WTC11 (cell line): ENCODE results near the gene PIGR. TPM values are rescaled to one million over a fixed set of nuclear protein-coding genes. Genes with fewer than 3 reads are reported as not detected.

Experiments used
- ATAC-seq: fragments of 200-7000 bp; cut with Tn5 transposase; 2 replicates; pipeline ENCODE4 v1.10.0; 2021; ENCODE audit warnings: mild to moderate bottlenecking, moderate library complexity
- CTCF ChIA-PET: fragments of 300-600 bp; sonication (Branson Sonifier 250); formaldehyde crosslinking; loops from one replicate; lab custom pipeline; 2021; ENCODE audit warnings: antibody characterized with exemption; lab: Charles Lee
- POLR2A ChIA-PET: fragments of 350-600 bp; sonication (Branson Sonifier 250); formaldehyde crosslinking; loops from one replicate; lab custom pipeline; 2021; ENCODE audit warnings: antibody characterized with exemption; lab: Charles Lee
- DNase-seq: peaks from one replicate; pipeline ENCODE4 v3.0.0; 2021; ENCODE audit warnings: low spot score
- H3K27ac Mint-ChIP-seq: 2 replicates; pipeline ENCODE4 v1.8.0; 2021; ENCODE audit warnings: mixed read lengths
- H3K27me3 Mint-ChIP-seq: 2 replicates; pipeline ENCODE4 v1.8.0; 2021; ENCODE audit warnings: low read depth, mild to moderate bottlenecking, moderate library complexity, mixed read lengths
- H3K36me3 Mint-ChIP-seq: 2 replicates; pipeline ENCODE4 v1.8.0; 2021; ENCODE audit warnings: mixed read lengths
- H3K4me1 Mint-ChIP-seq: 2 replicates; pipeline ENCODE4 v1.8.0; 2022; ENCODE audit warnings: mixed read lengths
- H3K4me3 Mint-ChIP-seq: 2 replicates; pipeline ENCODE4 v1.8.0; 2021; ENCODE audit warnings: mild to moderate bottlenecking, moderate library complexity, mixed read lengths
- H3K9me3 Mint-ChIP-seq: 2 replicates; pipeline ENCODE4 v1.8.0; 2021; ENCODE audit warnings: mixed read lengths
- AFF4 ChIP-seq: sonication (generic); formaldehyde crosslinking; IDR thresholded peaks from 2 replicates; pipeline ENCODE4 v1.8.1; 2023; ENCODE audit warnings: mild to moderate bottlenecking, missing genetic modification reagents, borderline replicate concordance
- CDX4 ChIP-seq: fragments of 250-450 bp; sonication (Bioruptor Pico); IDR thresholded peaks from 2 replicates; pipeline ENCODE4 v1.9.0; 2021; ENCODE audit warnings: moderate library complexity, mild to moderate bottlenecking, inconsistent platforms, borderline replicate concordance
- CTCF ChIP-seq: fragments of 200-600 bp; IDR thresholded peaks from 2 replicates; pipeline ENCODE4 v1.8.0; 2022; ENCODE audit warnings: antibody characterized with exemption
- E2F1 ChIP-seq: sonication (generic); formaldehyde crosslinking; IDR thresholded peaks from 2 replicates; pipeline ENCODE4 v1.8.0; 2022; ENCODE audit warnings: mild to moderate bottlenecking, missing genetic modification reagents
- ELF4 ChIP-seq: sonication (generic); formaldehyde crosslinking; IDR thresholded peaks from 2 replicates; pipeline ENCODE4 v1.8.1; 2022; ENCODE audit warnings: low read depth, mild to moderate bottlenecking, moderate library complexity, missing genetic modification reagents
- MAX ChIP-seq: sonication (generic); formaldehyde crosslinking; IDR thresholded peaks from 2 replicates; pipeline ENCODE4 v1.8.0; 2022; ENCODE audit warnings: mild to moderate bottlenecking, missing genetic modification reagents
- NR2C2 ChIP-seq: sonication (generic); formaldehyde crosslinking; IDR thresholded peaks from 2 replicates; pipeline ENCODE4 v1.8.0; 2022; ENCODE audit warnings: mild to moderate bottlenecking, missing genetic modification reagents
- PRDM15 ChIP-seq: sonication (generic); formaldehyde crosslinking; IDR thresholded peaks from 2 replicates; pipeline ENCODE4 v1.8.0; 2022; ENCODE audit warnings: missing genetic modification reagents
- PREB ChIP-seq: sonication (generic); formaldehyde crosslinking; IDR thresholded peaks from 2 replicates; pipeline ENCODE4 v1.8.1; 2022; ENCODE audit warnings: mild to moderate bottlenecking, missing genetic modification reagents, moderate library complexity, borderline replicate concordance
- RELA ChIP-seq: sonication (generic); formaldehyde crosslinking; IDR thresholded peaks from 2 replicates; pipeline ENCODE4 v1.8.1; 2022; ENCODE audit warnings: missing genetic modification reagents, mild to moderate bottlenecking, borderline replicate concordance
- SOX15 ChIP-seq: fragments of 250-450 bp; sonication (Bioruptor Pico); IDR thresholded peaks from 2 replicates; pipeline ENCODE4 v1.9.0; 2021; ENCODE audit warnings: mild to moderate bottlenecking
- total RNA-seq: library from RNA; stranded (reverse); gene quantifications from 3 replicates; pipeline ENCODE4 v1.2.3, GENCODE V29; 2021

Gene PIGR
- total RNA-seq, 1 experiment from 2014 or later = 1.9 TPM

- H3K4me3 Mint-ChIP-seq = no peak overlapping the region
- peaks cover 5% of the 10 kb centered on the region; the same call in 1 of the 2 replicates for H3K4me1 Mint-ChIP-seq
- TF ChIP-seq RELA (CRISPR knock-in tag) (no peak), E2F1 (no peak), MAX (CRISPR knock-in tag) (no peak), SOX15 (CRISPR knock-in tag) (no peak), AFF4 (CRISPR knock-in tag) (no peak), ELF4 (CRISPR knock-in tag) (no peak), CDX4 (CRISPR knock-in tag) (no peak), NR2C2 (no peak), CTCF (no peak), PRDM15 (no peak)
- no peaks in the 10 kb centered on the region; the same call in 1 of the 2 replicates for H3K27me3 Mint-ChIP-seq
- ATAC-seq = no peak
- ChIA-PET POLR2A (no interaction called here), CTCF (no interaction called here)
- H3K9me3 Mint-ChIP-seq = no peaks in the 10 kb centered on the region
- H3K36me3 Mint-ChIP-seq = no peaks in the 10 kb centered on the region
- DNase-seq = no peak
- no peak overlapping the region; the same call in 1 of the 2 replicates for H3K27ac Mint-ChIP-seq
Measured at GRCh38 chr1:206898915-206899431, 47.3 kb downstream of the PIGR start.

- CTCF ChIA-PET = no interaction called here
- no peak overlapping the region for H3K4me3 Mint-ChIP-seq
- DNase-seq = no peak
- H3K27ac Mint-ChIP-seq = no peak overlapping the region; the same call in 1 of the 2 replicates
- H3K36me3 Mint-ChIP-seq = no peaks in the 10 kb centered on the region
- no peaks in the 10 kb centered on the region for H3K27me3 Mint-ChIP-seq
- no peak for TF ChIP-seq PREB (CRISPR knock-in tag)
- TF ChIP-seq, all 79 proteins: peak for 0
- POLR2A ChIA-PET = no interaction called here
- ATAC-seq = no peak
- H3K9me3 Mint-ChIP-seq = no peaks in the 10 kb centered on the region
- peaks cover 5% of the 10 kb centered on the region; the same call in 1 of the 2 replicates for H3K4me1 Mint-ChIP-seq
Measured at GRCh38 chr1:206898089-206898914, 48.0 kb downstream of the PIGR start.
